NCI-H1417 treated with DMSO at 0.1 percent for 48 hours (cell line): ENCODE measurements around the gene RAB7B.
"Not testable (repeated sequence)": the region's sequence is repeated elsewhere in the genome, so short reads cannot be mapped to it uniquely, and the experiment has no call there.

Source experiments
- DNase-seq: peaks from one replicate; lab custom pipeline; 2025; lab: John Stamatoyannopoulos, UW

The RAB7B gene

GRCh38 chr1:205996641-205997040, 6.6 kb downstream of the RAB7B start:
- DNase-seq: not testable (repeated sequence)

- DNase-seq: no peak
Observed at GRCh38 chr1:205994346-205994745, 8.8 kb downstream of the RAB7B start.

- DNase-seq: no peak
Observed at GRCh38 chr1:205993068-205993467, 10.1 kb downstream of the RAB7B start.

GRCh38 chr1:205992218-205992882, 10.8 kb downstream of the RAB7B start:
- no peak for DNase-seq

- no peak for DNase-seq
Observed at GRCh38 chr1:205991237-205991636, 12.0 kb downstream of the RAB7B start.

- no peak for DNase-seq
Observed at GRCh38 chr1:205990226-205990625, 13.0 kb downstream of the RAB7B start.

- DNase-seq: no peak
Observed at GRCh38 chr1:205989786-205990185, 13.4 kb downstream of the RAB7B start.

- DNase-seq: no peak
Observed at GRCh38 chr1:205988585-205988995, 14.6 kb downstream of the RAB7B start.

- no peak for DNase-seq
Observed at GRCh38 chr1:205986861-205987260, 16.3 kb downstream of the RAB7B start.

GRCh38 chr1:205986292-205986691, 16.9 kb downstream of the RAB7B start:
- DNase-seq: no peak

GRCh38 chr1:205985330-205986005, 17.7 kb downstream of the RAB7B start:
- no peak for DNase-seq

GRCh38 chr1:205983925-205984725, 19.1 kb downstream of the RAB7B start:
- no peak for DNase-seq

GRCh38 chr1:205981257-205981656, 21.9 kb downstream of the RAB7B start:
- DNase-seq: no peak

- no peak for DNase-seq
Observed at GRCh38 chr1:205980237-205980870, 22.8 kb downstream of the RAB7B start.

GRCh38 chr1:205979301-205979700, 23.9 kb downstream of the RAB7B start:
- DNase-seq: no peak

GRCh38 chr1:205978676-205979075, 24.5 kb downstream of the RAB7B start:
- no peak for DNase-seq

GRCh38 chr1:205977402-205978014, 25.7 kb downstream of the RAB7B start:
- no peak for DNase-seq

GRCh38 chr1:205976708-205977401, 26.3 kb downstream of the RAB7B start:
- no peak for DNase-seq

- no peak for DNase-seq
Observed at GRCh38 chr1:205976036-205976435, 27.2 kb downstream of the RAB7B start.

- no peak for DNase-seq
Observed at GRCh38 chr1:205975387-205975998, 27.7 kb downstream of the RAB7B start.

- DNase-seq: no peak
Observed at GRCh38 chr1:205974712-205975111, 28.5 kb downstream of the RAB7B start.
